ENCODE data around the gene QRFP. TPM values are rescaled to one million over a fixed set of nuclear protein-coding genes. Genes with fewer than 3 reads are reported as not detected.

QRFP gene
- total RNA-seq, 2 donors from 2014 or later, result not detected

- DNase-seq, result no peak
- intact Hi-C loops (cut with DNase I), result loop anchor here in 1 of 2 donors (5.0 kb wide), 1 partner anchor 68 kb away; no protein-coding TSS in a partner anchor
- no peak for ATAC-seq
Observed at GRCh38 chr9:130935648-130936271, 39.1 kb upstream of the QRFP start.

GRCh38 chr9:130934702-130935647 lies 38.4 kb upstream of the QRFP start:
- no peak for DNase-seq
- intact Hi-C loops (cut with DNase I), result loop anchor here in 1 of 2 donors (5.0 kb wide), 1 partner anchor 68 kb away; no protein-coding TSS in a partner anchor
- ATAC-seq, result no peak

GRCh38 chr9:130934246-130934645 lies 37.6 kb upstream of the QRFP start:
- intact Hi-C loops (cut with DNase I), result no loop called here
- DNase-seq (no peak), ATAC-seq (no peak)

GRCh38 chr9:130933114-130934046 lies 36.8 kb upstream of the QRFP start:
- ATAC-seq (peak; percentile 23 to 64), DNase-seq (no peak)
- intact Hi-C loops (cut with DNase I), result loop anchor here in 1 of 2 donors (2.0 kb wide), 1 partner anchor 63 kb away; no protein-coding TSS in a partner anchor

GRCh38 chr9:130932255-130933079 lies 35.9 kb upstream of the QRFP start:
- ATAC-seq (peak; percentile 84), DNase-seq (peak; percentile 76)

GRCh38 chr9:130931508-130932254 lies 35.1 kb upstream of the QRFP start:
- intact Hi-C loops (cut with DNase I), result loop anchor here in 1 of 2 donors (2.0 kb wide), 1 partner anchor 61 kb away; no protein-coding TSS in a partner anchor
- ATAC-seq (no peak), DNase-seq (no peak)

More at GRCh38 chr9:130932255-130933079, 35.9 kb upstream of the QRFP start:
- intact Hi-C loops (cut with DNase I), result loop anchor here in 1 of 2 donors (2.0 kb wide), 1 partner anchor 62 kb away; no protein-coding TSS in a partner anchor

- ATAC-seq (no peak), DNase-seq (no peak)
- intact Hi-C loops (cut with DNase I), result no loop called here
Observed at GRCh38 chr9:130930804-130931349, 34.3 kb upstream of the QRFP start.

GRCh38 chr9:130930132-130930803 lies 33.7 kb upstream of the QRFP start:
- no peak for ATAC-seq
- no peak for DNase-seq
- intact Hi-C loops (cut with DNase I), result no loop called here

GRCh38 chr9:130929571-130930038 lies 33.0 kb upstream of the QRFP start:
- DNase-seq (peak; percentile 61), ATAC-seq (peak; percentile 32 to 50)
- intact Hi-C loops (cut with DNase I), result no loop called here

- peak in 1 of 2 donors; percentile 42 for ATAC-seq
- intact Hi-C loops (cut with DNase I), result no loop called here
- no peak for DNase-seq
Observed at GRCh38 chr9:130927995-130928900, 31.6 kb upstream of the QRFP start.

GRCh38 chr9:130927338-130927737 lies 30.7 kb upstream of the QRFP start:
- intact Hi-C loops (cut with DNase I), result no loop called here
- no peak for ATAC-seq
- no peak for DNase-seq

GRCh38 chr9:130925050-130925678 lies 28.6 kb upstream of the QRFP start:
- ATAC-seq (no peak), DNase-seq (no peak)
- intact Hi-C loops (cut with DNase I), result no loop called here

- ATAC-seq (no peak), DNase-seq (no peak)
- intact Hi-C loops (cut with DNase I), result no loop called here
Observed at GRCh38 chr9:130924448-130924788, 27.8 kb upstream of the QRFP start.

- no peak for DNase-seq
- ATAC-seq, result no peak
- intact Hi-C loops (cut with DNase I), result no loop called here
Observed at GRCh38 chr9:130923611-130924447, 27.2 kb upstream of the QRFP start.

Data from left cardiac atrium (tissue), 4 donors.